DND-41 (cell line): ENCODE data around the gene PTBP1.

ENCODE experiments used
- CTCF ChIP-seq: IDR thresholded peaks from 2 replicates; pipeline ENCODE4 v1.5.1; 2012; ENCODE audit warnings: borderline replicate concordance, low read length, moderate library complexity, mild to moderate bottlenecking; ENCODE audit not compliant: poor library complexity, severe bottlenecking; ENCODE audit errors: extremely low read depth
- EZH2 ChIP-seq: IDR thresholded peaks from 3 replicates; pipeline ENCODE4 v1.6.1; 2012; ENCODE audit warnings: borderline replicate concordance, low read depth, mild to moderate bottlenecking, moderate library complexity, low read length, inconsistent platforms; ENCODE audit not compliant: severe bottlenecking

DNA sequence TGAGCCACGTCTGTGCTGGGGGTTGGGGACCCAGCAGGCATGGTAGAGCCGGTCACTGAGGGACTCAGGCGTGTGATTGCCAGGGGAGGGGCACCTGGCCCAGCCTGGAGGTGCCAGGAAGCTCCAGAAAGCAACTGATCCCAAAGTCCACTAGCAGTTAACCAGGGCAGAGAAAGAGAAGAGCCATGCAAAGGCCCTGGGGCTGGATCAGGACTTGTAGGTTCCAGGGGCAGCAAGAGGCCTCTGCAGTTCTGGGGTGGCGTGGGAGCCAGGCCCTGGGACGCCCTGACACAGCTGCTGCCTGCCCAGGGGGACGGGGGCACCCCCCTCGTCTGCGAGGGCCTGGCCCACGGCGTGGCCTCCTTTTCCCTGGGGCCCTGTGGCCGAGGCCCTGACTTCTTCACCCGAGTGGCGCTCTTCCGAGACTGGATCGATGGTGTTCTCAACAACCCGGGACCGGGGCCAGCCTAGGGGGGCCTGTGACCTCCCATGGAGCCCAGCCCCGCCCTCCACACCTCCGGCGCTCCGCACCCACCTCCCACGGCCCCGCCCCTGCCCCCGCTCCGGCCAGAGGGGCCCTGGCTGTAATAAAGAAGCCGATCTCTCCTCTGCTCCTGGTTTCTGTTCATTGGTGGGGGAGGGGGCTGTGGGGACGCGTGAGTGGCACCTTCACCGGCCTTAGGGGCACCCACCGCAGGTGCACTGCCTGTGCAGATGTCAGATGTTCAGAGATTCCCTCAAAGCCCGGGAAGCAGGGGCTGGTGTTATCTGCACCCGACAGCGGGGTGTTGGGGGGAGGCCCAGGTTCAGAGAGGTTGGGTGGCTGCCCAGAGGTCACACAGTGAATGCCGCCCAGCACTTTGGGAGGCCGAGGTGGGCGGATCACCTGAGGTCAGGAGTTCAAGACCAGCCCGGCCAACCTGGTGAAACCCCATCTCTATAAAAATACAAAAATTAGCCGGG lies 34.4 kb downstream of the PTBP1 start:
- no peak for TF ChIP-seq CTCF
- no peak for TF ChIP-seq EZH2
